ENCODE results near the gene OPN1SW. TPM values are rescaled to one million over a fixed set of nuclear protein-coding genes. Genes with fewer than 3 reads are reported as not detected.

Gene OPN1SW
- total and polyA plus RNA-seq, 3 donors from 2014 or later: not detected

DNA sequence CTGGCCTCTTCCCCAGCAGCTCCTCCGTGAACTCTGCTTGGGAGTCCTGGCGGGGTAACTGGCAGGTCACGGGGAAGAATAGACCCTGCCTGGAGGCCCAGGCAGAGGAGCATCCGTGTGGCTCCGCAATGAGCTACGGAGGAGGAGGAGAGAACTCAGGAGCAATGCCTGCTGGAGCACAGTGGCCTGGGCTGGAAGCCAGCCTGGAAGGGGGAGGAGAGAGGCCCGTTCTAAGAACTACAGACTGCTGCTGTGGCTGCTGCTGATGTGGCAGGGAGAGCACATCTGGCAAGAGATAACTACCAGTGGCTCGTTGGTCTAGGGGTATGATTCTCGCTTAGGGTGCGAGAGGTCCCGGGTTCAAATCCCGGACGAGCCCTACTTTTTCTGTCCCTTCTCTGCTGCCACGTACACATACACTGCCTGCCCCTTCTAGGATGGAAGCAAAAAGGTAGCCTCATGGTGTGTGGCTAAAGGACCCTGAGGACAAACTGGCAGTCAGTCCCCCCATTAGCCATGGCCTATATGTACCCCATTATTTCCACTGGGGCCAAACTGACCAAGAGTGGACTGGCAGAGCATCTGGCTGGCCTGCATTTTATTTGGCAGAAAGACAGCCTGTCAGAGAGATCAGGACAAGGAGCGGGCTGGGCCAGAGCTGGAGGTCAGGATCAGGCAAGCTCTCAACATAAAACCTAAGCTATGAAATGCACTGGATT, 7.7 kb upstream of the OPN1SW start:
- WGBS, 2 donors: 39 to 56% methylated on average over 12 to 15 of the region's 15 CpGs
- Histone ChIP-seq H3K27ac (no peak overlapping the region), H3K36me3 (ENCODE audit: low read depth, missing control alignments) (no peaks in the 10 kb centered on the region), H3K4me3 (no peak overlapping the region), H3K9me3 (no peaks in the 10 kb centered on the region), H3K4me1 (no peaks in the 10 kb centered on the region), H3K27me3 (no peaks in the 10 kb centered on the region)
- DNase-seq: peak; percentile 83
- TF ChIP-seq, protein P1, sequence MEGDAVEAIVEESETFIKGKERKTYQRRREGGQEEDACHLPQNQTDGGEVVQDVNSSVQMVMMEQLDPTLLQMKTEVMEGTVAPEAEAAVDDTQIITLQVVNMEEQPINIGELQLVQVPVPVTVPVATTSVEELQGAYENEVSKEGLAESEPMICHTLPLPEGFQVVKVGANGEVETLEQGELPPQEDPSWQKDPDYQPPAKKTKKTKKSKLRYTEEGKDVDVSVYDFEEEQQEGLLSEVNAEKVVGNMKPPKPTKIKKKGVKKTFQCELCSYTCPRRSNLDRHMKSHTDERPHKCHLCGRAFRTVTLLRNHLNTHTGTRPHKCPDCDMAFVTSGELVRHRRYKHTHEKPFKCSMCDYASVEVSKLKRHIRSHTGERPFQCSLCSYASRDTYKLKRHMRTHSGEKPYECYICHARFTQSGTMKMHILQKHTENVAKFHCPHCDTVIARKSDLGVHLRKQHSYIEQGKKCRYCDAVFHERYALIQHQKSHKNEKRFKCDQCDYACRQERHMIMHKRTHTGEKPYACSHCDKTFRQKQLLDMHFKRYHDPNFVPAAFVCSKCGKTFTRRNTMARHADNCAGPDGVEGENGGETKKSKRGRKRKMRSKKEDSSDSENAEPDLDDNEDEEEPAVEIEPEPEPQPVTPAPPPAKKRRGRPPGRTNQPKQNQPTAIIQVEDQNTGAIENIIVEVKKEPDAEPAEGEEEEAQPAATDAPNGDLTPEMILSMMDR (IDR thresholded peaks at IDR 0.05): no peak
- TF ChIP-seq POLR2A (IDR thresholded peaks at IDR 0.05): no peak
- intact Hi-C loops (cut with DNase I; ENCODE audit: low total_unique reads): no loop called here

DNA sequence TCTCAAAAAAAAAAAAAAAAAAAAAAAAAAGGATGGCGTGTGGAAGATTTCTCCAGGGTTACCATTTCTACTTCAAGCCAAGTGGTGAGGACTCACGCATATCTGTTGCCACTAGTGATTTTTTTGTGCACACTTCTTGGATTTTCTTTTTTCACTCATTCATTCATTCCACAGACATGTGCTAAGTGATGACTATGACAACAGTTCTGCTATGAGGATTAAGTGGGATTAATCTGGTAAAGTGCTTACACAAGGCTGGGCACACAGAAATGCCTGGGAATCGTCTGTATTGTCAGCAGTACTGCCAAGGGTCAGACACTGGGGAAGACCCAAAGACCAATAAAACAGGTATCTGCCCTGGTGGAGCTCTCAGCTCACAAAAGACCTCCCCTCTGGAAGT, 6.3 kb upstream of the OPN1SW start:
- TF ChIP-seq POLR2A (IDR thresholded peaks at IDR 0.05): no peak
- TF ChIP-seq, protein P1 (IDR thresholded peaks at IDR 0.05): no peak
- Histone ChIP-seq H3K4me3 (no peak overlapping the region), H3K27me3 (no peaks in the 10 kb centered on the region), H3K4me1 (no peaks in the 10 kb centered on the region), H3K27ac (no peak overlapping the region), H3K36me3 (ENCODE audit: low read depth, missing control alignments) (no peaks in the 10 kb centered on the region), H3K9me3 (no peaks in the 10 kb centered on the region)
- no peak for DNase-seq
- intact Hi-C loops (cut with DNase I; ENCODE audit: low total_unique reads): no loop called here
- 81 to 94% methylated on average over 3 of the region's 3 CpGs for WGBS, 2 donors

DNA sequence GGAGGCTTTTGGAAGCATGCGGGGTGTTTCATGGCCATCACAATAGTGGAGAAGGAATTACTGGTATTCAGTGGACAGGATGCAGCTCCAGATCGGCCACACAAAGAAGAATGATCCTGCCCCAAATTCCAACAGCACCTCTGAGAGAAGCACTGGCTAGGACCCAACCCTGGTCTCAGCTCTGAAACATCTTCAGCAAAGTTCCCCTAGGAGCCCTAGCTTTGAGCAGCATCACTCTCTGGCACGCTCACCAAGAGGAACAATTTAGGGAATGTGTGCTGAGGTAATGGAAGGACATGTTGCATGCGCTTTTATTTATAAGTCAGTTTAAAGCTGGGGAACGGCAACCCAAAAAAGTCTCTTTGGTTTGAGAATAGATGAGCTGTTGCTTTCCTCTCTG, 5.5 kb upstream of the OPN1SW start:
- no peaks in the 10 kb centered on the region for H3K4me1 ChIP-seq
- no peak for DNase-seq
- no peaks in the 10 kb centered on the region for H3K27me3 ChIP-seq
- H3K9me3 ChIP-seq: no peaks in the 10 kb centered on the region
- no peaks in the 10 kb centered on the region for H3K36me3 ChIP-seq (ENCODE audit: low read depth, missing control alignments)
- TF ChIP-seq, protein P1 (IDR thresholded peaks at IDR 0.05): no peak
- TF ChIP-seq POLR2A (IDR thresholded peaks at IDR 0.05): no peak
- H3K4me3 ChIP-seq: no peak overlapping the region
- H3K27ac ChIP-seq: no peak overlapping the region
- intact Hi-C loops (cut with DNase I; ENCODE audit: low total_unique reads): no loop called here
- WGBS, 2 donors: 79 to 82% methylated on average over 5 of the region's 5 CpGs

DNA sequence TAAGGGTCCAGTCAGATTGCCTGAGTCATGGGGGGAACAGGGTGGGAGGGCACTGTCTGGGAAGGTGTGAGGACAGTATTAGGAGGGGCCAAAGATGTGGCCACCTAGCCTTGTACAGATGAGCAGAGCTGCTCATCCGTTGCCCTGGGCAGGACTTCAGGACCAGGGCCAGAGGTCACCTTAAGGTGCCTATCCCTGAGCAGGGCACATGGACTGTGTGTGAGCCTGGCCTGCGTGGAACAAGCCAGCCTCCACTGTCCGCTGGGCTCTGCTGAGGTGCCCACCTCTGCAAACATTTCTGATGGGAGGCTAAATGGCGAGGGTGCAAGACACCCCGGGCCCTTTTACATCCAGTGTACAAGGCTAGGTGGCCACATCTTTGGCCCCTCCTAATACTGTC, 3.4 kb upstream of the OPN1SW start:
- H3K27me3 ChIP-seq: no peaks in the 10 kb centered on the region
- intact Hi-C loops (cut with DNase I; ENCODE audit: low total_unique reads): no loop called here
- no peak overlapping the region for H3K27ac ChIP-seq
- no peaks in the 10 kb centered on the region for H3K9me3 ChIP-seq
- H3K4me1 ChIP-seq: no peaks in the 10 kb centered on the region
- TF ChIP-seq, protein P1 (IDR thresholded peaks at IDR 0.05): no peak
- no peak for TF ChIP-seq POLR2A (IDR thresholded peaks at IDR 0.05)
- H3K36me3 ChIP-seq (ENCODE audit: low read depth, missing control alignments): no peaks in the 10 kb centered on the region
- WGBS, 2 donors: 86 to 98% methylated on average over 2 to 5 of the region's 5 CpGs
- DNase-seq: no peak
- no peak overlapping the region for H3K4me3 ChIP-seq

All from testis (tissue), 3 donors.